Fibroblast of lung (primary cell): ENCODE data around the gene VPS72. TPM values are rescaled to one million over a fixed set of nuclear protein-coding genes. Genes with fewer than 3 reads are reported as not detected.
"Not testable (repeated sequence)": the region's sequence is repeated elsewhere in the genome, so short reads cannot be mapped to it uniquely, and the experiment has no call there.

Experiments
- DNase-seq, 2 donors: peaks; one replicate each; pipeline versions ENCODE4 v3.0.0 to v3.0.0-alpha.2; 2010; ENCODE audit warnings: low read depth in 2 of 2
- H2AFZ ChIP-seq: 2 replicates; pipeline ENCODE4 v1.5.1; 2012; ENCODE audit warnings: low read length, control low read depth, inconsistent platforms
- H3K27ac ChIP-seq: 2 replicates; pipeline ENCODE4 v1.5.1; 2011; ENCODE audit warnings: low read length, control low read depth; ENCODE audit not compliant: insufficient read depth
- H3K27me3 ChIP-seq: 2 replicates; pipeline ENCODE4 v1.5.1; 2011; ENCODE audit warnings: mild to moderate bottlenecking, low read length; ENCODE audit not compliant: control insufficient read depth, insufficient read depth
- H3K36me3 ChIP-seq: 2 replicates; pipeline ENCODE4 v1.5.1; 2011; ENCODE audit warnings: low read length; ENCODE audit not compliant: control insufficient read depth, insufficient read depth
- H3K4me1 ChIP-seq: 2 replicates; pipeline ENCODE4 v1.5.1; 2011; ENCODE audit warnings: low read length; ENCODE audit not compliant: control insufficient read depth, insufficient read depth; ENCODE audit errors: extremely low read depth
- H3K4me2 ChIP-seq: 2 replicates; pipeline ENCODE4 v1.5.1; 2011; ENCODE audit warnings: low read length, control low read depth; ENCODE audit not compliant: insufficient read depth; ENCODE audit errors: extremely low read depth
- H3K4me3 ChIP-seq, 4 experiments: fragments of 200-600 bp in 1 of 4; sonication (generic) in 1 of 4; replicated peaks in 1 of 4; 2 replicates each; pipeline ENCODE4 v1.5.1; 2011 to 2016; ENCODE audit warnings: low read length in 4 of 4, low read depth in 3 of 4, mild to moderate bottlenecking in 3 of 4, control low read depth in 2 of 4, inconsistent platforms in 1 of 4, mixed read lengths in 1 of 4; ENCODE audit not compliant: insufficient read depth in 1 of 4; ENCODE audit errors: control extremely low read depth in 1 of 4
- H3K79me2 ChIP-seq: 2 replicates; pipeline ENCODE4 v1.5.1; 2012; ENCODE audit warnings: mild to moderate bottlenecking, low read length, inconsistent platforms; ENCODE audit not compliant: control insufficient read depth, insufficient read depth
- H3K9ac ChIP-seq: 2 replicates; pipeline ENCODE4 v1.5.1; 2011; ENCODE audit warnings: mild to moderate bottlenecking, low read length, control low read depth; ENCODE audit not compliant: insufficient read depth
- H3K9me3 ChIP-seq: 2 replicates; pipeline ENCODE4 v1.5.1; 2012; ENCODE audit warnings: low read depth, low read length; ENCODE audit not compliant: control insufficient read depth, insufficient read depth
- H4K20me1 ChIP-seq: 2 replicates; pipeline ENCODE4 v1.5.1; 2011; ENCODE audit warnings: low read length; ENCODE audit not compliant: control insufficient read depth, insufficient read depth; ENCODE audit errors: extremely low read depth
- EZH2 ChIP-seq: IDR thresholded peaks from 2 replicates; pipeline ENCODE4 v1.5.1; 2012; ENCODE audit warnings: low read length, control low read depth, mild to moderate bottlenecking; ENCODE audit errors: missing control alignments
- polyA plus RNA-seq, 2 donors: library from polyadenylated mRNA; depleted of rRNA in 1 of 2; stranded (reverse) in 1 of 2; unstranded in 1 of 2; fragments of >200 nt; gene quantifications; 2 replicates each; pipeline ENCODE4 v1.2.1, GENCODE V29; 2011 to 2012; ENCODE audit warnings: missing spikeins in 1 of 2
- total RNA-seq: library from RNA; depleted of rRNA; stranded (reverse); fragments of >200 nt; gene quantifications from 2 replicates; pipeline ENCODE4 v1.2.1, GENCODE V29; 2014
- TF ChIP-seq, protein P1 (sequence below), 2 donors: IDR thresholded peaks in 1 of 2; conservative IDR thresholded peaks in 1 of 2; 1 replicate in 1 of 2; 2 replicates in 1 of 2; pipeline ENCODE4 v1.5.1; 2011 to 2012; ENCODE audit warnings: low read length in 2 of 2, control low read depth in 1 of 2, inconsistent platforms in 1 of 2, low read depth in 1 of 2, mild to moderate bottlenecking in 1 of 2

Gene VPS72
- total and polyA plus RNA-seq, 2 donors (not counting 1 experiment from before 2014, with no cell fraction given): 42.9 to 43.8 TPM

DNA sequence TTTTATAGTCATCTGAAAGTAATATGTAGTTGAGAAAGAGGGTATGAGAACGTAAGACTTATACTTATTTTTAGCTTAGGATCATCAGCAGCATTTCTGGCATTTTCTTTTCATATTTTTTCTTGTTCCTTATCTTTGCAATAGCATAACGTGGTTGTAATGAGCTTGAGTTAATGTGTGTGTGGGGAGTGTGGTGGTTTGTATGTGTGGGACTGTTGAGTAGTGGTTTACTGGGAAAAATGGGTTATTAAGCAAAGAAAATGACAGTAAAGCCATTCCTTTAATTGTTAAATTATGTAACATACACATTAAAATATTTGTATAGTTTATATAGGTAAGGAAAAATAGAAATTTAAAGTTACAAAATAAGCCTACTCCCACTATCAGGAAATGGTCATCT lies 23.6 kb upstream of the VPS72 start:
- TF ChIP-seq, protein P1, sequence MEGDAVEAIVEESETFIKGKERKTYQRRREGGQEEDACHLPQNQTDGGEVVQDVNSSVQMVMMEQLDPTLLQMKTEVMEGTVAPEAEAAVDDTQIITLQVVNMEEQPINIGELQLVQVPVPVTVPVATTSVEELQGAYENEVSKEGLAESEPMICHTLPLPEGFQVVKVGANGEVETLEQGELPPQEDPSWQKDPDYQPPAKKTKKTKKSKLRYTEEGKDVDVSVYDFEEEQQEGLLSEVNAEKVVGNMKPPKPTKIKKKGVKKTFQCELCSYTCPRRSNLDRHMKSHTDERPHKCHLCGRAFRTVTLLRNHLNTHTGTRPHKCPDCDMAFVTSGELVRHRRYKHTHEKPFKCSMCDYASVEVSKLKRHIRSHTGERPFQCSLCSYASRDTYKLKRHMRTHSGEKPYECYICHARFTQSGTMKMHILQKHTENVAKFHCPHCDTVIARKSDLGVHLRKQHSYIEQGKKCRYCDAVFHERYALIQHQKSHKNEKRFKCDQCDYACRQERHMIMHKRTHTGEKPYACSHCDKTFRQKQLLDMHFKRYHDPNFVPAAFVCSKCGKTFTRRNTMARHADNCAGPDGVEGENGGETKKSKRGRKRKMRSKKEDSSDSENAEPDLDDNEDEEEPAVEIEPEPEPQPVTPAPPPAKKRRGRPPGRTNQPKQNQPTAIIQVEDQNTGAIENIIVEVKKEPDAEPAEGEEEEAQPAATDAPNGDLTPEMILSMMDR (conservative IDR thresholded peaks at IDR 0.05 in 1 of 2, IDR thresholded peaks at IDR 0.05 in 1 of 2; ENCODE audit: low read depth in 1 of 2, low read length in 2 of 2): no peak
- no peak for TF ChIP-seq EZH2
- Histone ChIP-seq H2AFZ (no peak overlapping the region), H3K4me1 (peaks cover 3% of the 10 kb centered on the region), H4K20me1 (peaks cover 5% of the 10 kb centered on the region), H3K27ac (no peak overlapping the region), H3K9ac (no peak overlapping the region), H3K4me3 (no peak overlapping the region), H3K79me2 (peaks cover 90% of the 10 kb centered on the region), H3K9me3 (no peaks in the 10 kb centered on the region), H3K27me3 (no peaks in the 10 kb centered on the region), H3K36me3 (peaks cover 1% of the 10 kb centered on the region), H3K4me2 (no peak overlapping the region)
- DNase-seq: peak in 1 of 2 donors; percentile 53

DNA sequence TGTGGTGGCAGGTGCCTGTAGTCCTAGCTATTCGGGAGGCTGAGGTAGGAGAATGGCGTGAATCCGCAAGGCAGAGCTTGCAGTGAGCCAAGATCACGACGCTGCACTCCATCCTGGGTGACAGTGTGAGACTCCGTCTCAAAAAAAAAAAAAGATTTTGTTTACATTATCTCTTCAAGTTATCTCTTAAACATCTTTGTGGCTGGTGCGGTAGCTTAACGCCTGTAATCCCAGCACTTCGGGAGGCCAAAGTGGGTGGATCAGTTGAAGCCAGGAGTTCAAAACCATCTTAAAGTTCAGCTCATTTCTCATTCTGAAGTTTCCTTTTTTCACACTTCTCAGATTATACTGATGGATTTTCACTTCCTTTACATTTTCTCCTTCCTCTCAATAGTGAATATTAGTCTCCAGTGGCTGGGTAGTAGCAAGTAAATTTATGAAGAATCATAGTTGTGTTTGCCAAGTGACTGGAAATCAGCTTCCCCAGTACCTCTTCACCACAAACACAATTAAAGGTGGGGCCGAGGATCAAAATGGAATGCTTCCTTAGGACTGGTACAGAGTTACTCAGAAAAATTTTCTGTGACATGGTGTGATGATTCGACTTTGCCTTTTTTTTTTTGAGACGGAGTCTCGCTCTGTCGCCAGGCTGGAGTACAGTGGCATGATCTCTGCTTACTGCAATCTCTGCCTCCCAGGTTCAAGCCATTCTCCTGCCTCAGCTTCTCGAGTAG lies 22.1 kb upstream of the VPS72 start:
- Histone ChIP-seq H3K27me3 (no peaks in the 10 kb centered on the region), H3K9ac (no peak overlapping the region), H3K79me2 (peaks cover 85% of the 10 kb centered on the region), H3K4me3 (no peak overlapping the region), H3K9me3 (no peaks in the 10 kb centered on the region), H3K4me2 (no peak overlapping the region), H3K4me1 (peaks cover 3% of the 10 kb centered on the region), H4K20me1 (peaks cover 5% of the 10 kb centered on the region), H2AFZ (no peak overlapping the region), H3K27ac (no peak overlapping the region), H3K36me3 (no peaks in the 10 kb centered on the region)
- no peak for TF ChIP-seq EZH2
- TF ChIP-seq, protein P1 (conservative IDR thresholded peaks at IDR 0.05 in 1 of 2, IDR thresholded peaks at IDR 0.05 in 1 of 2; ENCODE audit: low read depth in 1 of 2, low read length in 2 of 2): no peak
- peak in 1 of 2 donors; percentile 39 for DNase-seq

DNA sequence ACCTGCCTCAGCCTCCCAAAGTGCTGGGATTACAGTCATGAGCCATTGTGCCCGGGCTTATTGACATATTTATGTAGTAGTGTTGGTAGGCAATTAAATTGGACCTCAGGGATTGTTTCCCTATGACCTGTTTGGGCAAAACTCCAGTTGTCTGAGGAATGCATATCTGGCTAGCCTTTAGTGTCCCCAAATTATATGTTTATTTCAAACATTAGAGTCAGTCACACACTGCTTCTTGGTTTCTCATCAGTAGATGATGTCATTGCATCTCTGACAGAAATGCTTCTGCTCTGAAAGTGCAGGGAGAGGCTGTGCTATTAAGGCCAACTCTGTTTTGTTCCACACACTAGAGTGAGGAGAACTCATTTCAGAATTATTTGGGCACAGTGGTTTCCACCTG lies 20.8 kb upstream of the VPS72 start:
- peaks cover 87% of the 10 kb centered on the region for H3K79me2 ChIP-seq
- peaks cover 3% of the 10 kb centered on the region for H3K4me1 ChIP-seq
- no peaks in the 10 kb centered on the region for H3K27me3 ChIP-seq
- no peak overlapping the region for H3K4me3 ChIP-seq
- TF ChIP-seq, protein P1 (conservative IDR thresholded peaks at IDR 0.05 in 1 of 2, IDR thresholded peaks at IDR 0.05 in 1 of 2; ENCODE audit: low read depth in 1 of 2, low read length in 2 of 2): no peak
- no peak for TF ChIP-seq EZH2
- H3K36me3 ChIP-seq: no peaks in the 10 kb centered on the region
- H3K4me2 ChIP-seq: no peak overlapping the region
- no peak overlapping the region for H2AFZ ChIP-seq
- H4K20me1 ChIP-seq: peaks cover 4% of the 10 kb centered on the region
- DNase-seq: peak; percentile 20 to 41
- H3K9me3 ChIP-seq: no peaks in the 10 kb centered on the region
- no peak overlapping the region for H3K9ac ChIP-seq
- H3K27ac ChIP-seq: no peak overlapping the region

GRCh38 chr1:151205381-151205965 lies 15.5 kb upstream of the VPS72 start:
- H3K79me2 ChIP-seq: peaks cover 86% of the 10 kb centered on the region
- H3K4me2 ChIP-seq, H3K27me3 ChIP-seq, DNase-seq, H3K4me3 ChIP-seq, H3K9ac ChIP-seq, H3K9me3 ChIP-seq, H3K27ac ChIP-seq, H3K4me1 ChIP-seq, H4K20me1 ChIP-seq, H2AFZ ChIP-seq, H3K36me3 ChIP-seq: not testable (repeated sequence)
